Thyroid gland (tissue), 4 donors: Measurements from ENCODE around the gene SCRN2. TPM values are rescaled to one million over a fixed set of nuclear protein-coding genes. Genes with fewer than 3 reads are reported as not detected.

Experiments
- DNase-seq, 2 donors: peaks; one replicate each; pipeline ENCODE4 v3.0.0-alpha.2; 2019
- H3K27ac ChIP-seq, 3 donors: fragments of 200-600 bp; sonication (generic); 1 replicate in 2 of 3; 2 replicates in 1 of 3; pipeline ENCODE4 v1.5.1; 2016 to 2019; ENCODE audit warnings: mild to moderate bottlenecking in 1 of 3, moderate library complexity in 1 of 3
- H3K27me3 ChIP-seq: fragments of 200-600 bp; sonication (generic); one replicate; pipeline ENCODE4 v1.5.1; 2019
- H3K36me3 ChIP-seq, 2 donors: fragments of 200-600 bp; sonication (generic); one replicate each; pipeline ENCODE4 v1.5.1; 2016 to 2019
- H3K4me1 ChIP-seq, 2 donors: fragments of 200-600 bp; sonication (generic); one replicate each; pipeline ENCODE4 v1.5.1; 2017 to 2019
- H3K4me3 ChIP-seq, 3 donors: fragments of 200-600 bp; sonication (generic); replicated peaks in 1 of 3; 1 replicate in 2 of 3; 2 replicates in 1 of 3; pipeline ENCODE4 v1.5.1; 2016; ENCODE audit warnings: mild to moderate bottlenecking in 1 of 3
- H3K9me3 ChIP-seq: fragments of 200-600 bp; sonication (generic); one replicate; pipeline ENCODE4 v1.5.1; 2017
- POLR2A ChIP-seq, 2 donors: fragments of 450-650 bp; IDR thresholded peaks; one replicate each; pipeline ENCODE4 v1.6.1; 2017; ENCODE audit warnings: antibody characterized with exemption in 2 of 2, mild to moderate bottlenecking in 2 of 2, moderate library complexity in 1 of 2
- WGBS, 2 donors: methylation state at CpG; one replicate each; pipeline ENCODE4 v1.1.5; 2017; 5-methylcytosine and 5-hydroxymethylcytosine counted together
- intact Hi-C: fragments of 100-400 bp; cut with DNase I; formaldehyde crosslinking; loops from one replicate; pipeline ENCODE4 v1.15.1; 2023
- total RNA-seq, 4 donors: library from RNA; depleted of rRNA; stranded (reverse); fragments of >200 nt; gene quantifications; one replicate each; pipeline ENCODE4 v1.2.3, GENCODE V29; 2016
- TF ChIP-seq, protein P1 (sequence below), 6 experiments: fragments of 200-600 bp in 3 of 6; fragments of 450-650 bp in 3 of 6; sonication (generic) in 3 of 6; IDR thresholded peaks; one replicate each; pipeline ENCODE4 v1.5.1; 2016 to 2019; ENCODE audit warnings: antibody characterized with exemption in 6 of 6, mild to moderate bottlenecking in 2 of 6, inconsistent platforms in 1 of 6, moderate library complexity in 1 of 6

Gene SCRN2
- total RNA-seq, 4 donors from 2014 or later, result 37.0 to 71.5 (median 49.1) TPM

DNA sequence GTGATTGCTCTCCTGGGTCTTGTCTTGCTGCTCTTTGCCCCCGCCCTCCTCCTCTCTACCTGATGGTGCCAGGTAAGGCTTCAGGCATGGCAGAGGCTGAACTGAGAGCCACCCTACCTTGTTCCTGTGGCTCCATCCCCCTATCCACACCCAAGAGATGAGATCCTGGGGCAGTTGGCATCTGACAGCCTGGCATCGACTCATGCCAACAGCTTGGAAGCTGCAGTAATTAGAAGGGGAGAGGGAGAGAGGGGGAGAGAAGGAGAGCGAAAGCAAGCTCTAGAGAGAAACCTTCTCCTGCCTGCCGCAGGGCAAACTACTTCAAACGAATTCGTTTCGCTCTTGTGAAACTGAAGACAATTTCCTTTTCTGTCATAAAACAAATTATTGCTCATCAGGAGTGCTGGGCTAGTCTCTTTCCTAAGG lies 23.7 kb upstream of the SCRN2 start:
- H3K4me3 ChIP-seq, result no peak overlapping the region
- no peaks in the 10 kb centered on the region for H3K9me3 ChIP-seq
- intact Hi-C loops, result no loop called here
- DNase-seq, result no peak
- no peaks in the 10 kb centered on the region for H3K36me3 ChIP-seq
- H3K27ac ChIP-seq, result no peak overlapping the region
- TF ChIP-seq POLR2A (IDR thresholded peaks at IDR 0.05), result no peak
- TF ChIP-seq, protein P1, sequence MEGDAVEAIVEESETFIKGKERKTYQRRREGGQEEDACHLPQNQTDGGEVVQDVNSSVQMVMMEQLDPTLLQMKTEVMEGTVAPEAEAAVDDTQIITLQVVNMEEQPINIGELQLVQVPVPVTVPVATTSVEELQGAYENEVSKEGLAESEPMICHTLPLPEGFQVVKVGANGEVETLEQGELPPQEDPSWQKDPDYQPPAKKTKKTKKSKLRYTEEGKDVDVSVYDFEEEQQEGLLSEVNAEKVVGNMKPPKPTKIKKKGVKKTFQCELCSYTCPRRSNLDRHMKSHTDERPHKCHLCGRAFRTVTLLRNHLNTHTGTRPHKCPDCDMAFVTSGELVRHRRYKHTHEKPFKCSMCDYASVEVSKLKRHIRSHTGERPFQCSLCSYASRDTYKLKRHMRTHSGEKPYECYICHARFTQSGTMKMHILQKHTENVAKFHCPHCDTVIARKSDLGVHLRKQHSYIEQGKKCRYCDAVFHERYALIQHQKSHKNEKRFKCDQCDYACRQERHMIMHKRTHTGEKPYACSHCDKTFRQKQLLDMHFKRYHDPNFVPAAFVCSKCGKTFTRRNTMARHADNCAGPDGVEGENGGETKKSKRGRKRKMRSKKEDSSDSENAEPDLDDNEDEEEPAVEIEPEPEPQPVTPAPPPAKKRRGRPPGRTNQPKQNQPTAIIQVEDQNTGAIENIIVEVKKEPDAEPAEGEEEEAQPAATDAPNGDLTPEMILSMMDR (IDR thresholded peaks at IDR 0.05), result no peak
- 50 to 65% methylated on average over 7 of the region's 7 CpGs for WGBS, 2 donors
- H3K4me1 ChIP-seq, result no peaks in the 10 kb centered on the region
- H3K27me3 ChIP-seq, result no peaks in the 10 kb centered on the region

DNA sequence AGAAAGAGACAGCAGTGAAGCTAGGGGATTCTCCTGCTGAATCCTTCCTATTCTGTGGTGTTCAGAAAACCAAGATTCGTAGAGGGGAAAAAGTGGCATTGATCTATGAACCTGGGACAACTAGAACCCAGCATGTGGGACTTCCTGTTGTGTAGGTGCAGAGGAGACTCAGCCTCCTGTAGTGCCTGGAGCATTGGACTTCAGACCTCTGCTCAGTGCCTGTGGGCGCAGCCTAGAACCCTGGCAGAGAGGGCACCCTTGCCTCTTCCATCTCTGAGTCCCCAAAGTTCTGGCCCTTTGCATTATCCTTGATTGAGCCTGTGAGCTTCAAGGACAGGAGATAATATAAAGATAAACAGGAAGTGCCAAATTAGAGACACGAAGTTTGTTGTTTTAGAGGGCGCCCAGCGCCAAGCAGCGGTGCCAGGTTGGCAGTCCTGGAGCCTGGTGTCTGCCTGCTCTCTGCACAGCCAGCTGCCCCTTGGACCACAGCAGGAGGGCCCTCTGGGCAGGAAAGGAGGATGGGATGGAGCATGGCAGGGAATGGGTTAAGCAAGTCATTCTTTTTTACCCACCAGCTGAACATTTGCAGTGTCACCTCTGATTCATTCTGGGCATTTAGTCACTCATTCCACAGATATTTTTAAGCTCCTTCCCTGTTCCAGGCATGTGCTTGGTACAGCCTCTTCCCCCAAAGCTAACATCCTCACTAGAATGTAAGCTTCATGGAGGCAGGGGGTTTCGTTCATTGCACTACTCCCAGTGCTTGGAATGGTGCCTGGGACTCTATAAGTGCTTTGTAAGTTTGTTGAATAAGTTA lies 21.8 kb upstream of the SCRN2 start:
- H3K36me3 ChIP-seq, result no peaks in the 10 kb centered on the region
- no peaks in the 10 kb centered on the region for H3K27me3 ChIP-seq
- H3K4me1 ChIP-seq, result no peaks in the 10 kb centered on the region
- no peak overlapping the region for H3K4me3 ChIP-seq
- no peak for TF ChIP-seq POLR2A (IDR thresholded peaks at IDR 0.05)
- TF ChIP-seq, protein P1 (IDR thresholded peaks at IDR 0.05), result no peak
- no peak overlapping the region for H3K27ac ChIP-seq
- intact Hi-C loops, result no loop called here
- DNase-seq, result no peak
- 75 to 80% methylated on average over 6 to 7 of the region's 7 CpGs for WGBS, 2 donors
- H3K9me3 ChIP-seq, result no peaks in the 10 kb centered on the region

- no peak overlapping the region for H3K4me3 ChIP-seq
- WGBS, 2 donors, result 86 to 92% methylated on average over 5 of the region's 5 CpGs
- no peak for DNase-seq
These were observed 19.3 kb upstream of the SCRN2 start for GRCh38 chr17:47860386-47860785.

GRCh38 chr17:47857551-47858455 lies 16.7 kb upstream of the SCRN2 start:
- H3K4me1 ChIP-seq, result no peaks in the 10 kb centered on the region

More at GRCh38 chr17:47860386-47860785, 19.3 kb upstream of the SCRN2 start:
- H3K9me3 ChIP-seq, result no peaks in the 10 kb centered on the region
- no peak overlapping the region for H3K27ac ChIP-seq
- H3K4me1 ChIP-seq, result no peaks in the 10 kb centered on the region
- no peaks in the 10 kb centered on the region for H3K36me3 ChIP-seq
- TF ChIP-seq POLR2A (IDR thresholded peaks at IDR 0.05), result no peak
- TF ChIP-seq, protein P1 (IDR thresholded peaks at IDR 0.05), result no peak
- intact Hi-C loops, result no loop called here
- H3K27me3 ChIP-seq, result no peaks in the 10 kb centered on the region

More at GRCh38 chr17:47857551-47858455, 16.7 kb upstream of the SCRN2 start:
- no peak for TF ChIP-seq POLR2A (IDR thresholded peaks at IDR 0.05)
- TF ChIP-seq, protein P1 (IDR thresholded peaks at IDR 0.05), result no peak
- intact Hi-C loops, result no loop called here
- no peaks in the 10 kb centered on the region for H3K9me3 ChIP-seq
- WGBS, 2 donors, result 71 to 74% methylated on average over 16 of the region's 16 CpGs
- peaks cover 9% of the 10 kb centered on the region for H3K27me3 ChIP-seq
- no peak for DNase-seq
- no peaks in the 10 kb centered on the region for H3K36me3 ChIP-seq
- H3K4me3 ChIP-seq, result no peak overlapping the region
- no peak overlapping the region for H3K27ac ChIP-seq
